Activated CD4-positive, alpha-beta T cell treated with anti-CD3 and anti-CD28 coated beads, Interleukin-2, amount 10 ng/mL, durations not matched to agents 7 days and 5 days (primary cell): ENCODE measurements around the gene LRRIQ3. TPM values are rescaled to one million over a fixed set of nuclear protein-coding genes. Genes with fewer than 3 reads are reported as not detected.
A peak's percentile ranks its signal among the peaks of the same experiment; 100 is the strongest.

Source experiments
- CTCF ChIA-PET: fragments of 350-600 bp; sonication (Branson Sonifier 250); formaldehyde crosslinking; loops from one replicate; lab custom pipeline; 2021; ENCODE audit warnings: antibody characterized with exemption; lab: Charles Lee
- POLR2A ChIA-PET: fragments of 350-600 bp; sonication (Branson Sonifier 250); formaldehyde crosslinking; loops from one replicate; lab custom pipeline; 2021; ENCODE audit warnings: antibody characterized with exemption; lab: Charles Lee
- DNase-seq: peaks from one replicate; pipeline ENCODE4 v3.0.0-alpha.2; 2020
- H3K27ac Mint-ChIP-seq: one replicate; pipeline ENCODE4 v1.8.0; 2021; ENCODE audit warnings: mild to moderate bottlenecking, moderate library complexity, mixed read lengths
- H3K27me3 Mint-ChIP-seq: one replicate; pipeline ENCODE4 v1.8.0; 2021; ENCODE audit warnings: mixed read lengths
- H3K36me3 Mint-ChIP-seq: one replicate; pipeline ENCODE4 v1.8.0; 2021; ENCODE audit warnings: low read depth, mixed read lengths
- H3K4me1 Mint-ChIP-seq: one replicate; pipeline ENCODE4 v1.8.0; 2021; ENCODE audit warnings: mixed read lengths
- H3K4me3 Mint-ChIP-seq: one replicate; pipeline ENCODE4 v1.8.0; 2021; ENCODE audit warnings: mild to moderate bottlenecking, moderate library complexity, mixed read lengths
- H3K9me3 Mint-ChIP-seq: one replicate; pipeline ENCODE4 v1.8.0; 2021; ENCODE audit warnings: mixed read lengths
- total RNA-seq, 2 experiments: library from RNA; stranded (reverse); gene quantifications; one replicate each; pipeline ENCODE4 v1.2.3, GENCODE V29; 2021

LRRIQ3 gene
- 1 to 10 TPM; 1.3 to 1.5 TPM for total RNA-seq

- H3K9me3 Mint-ChIP-seq: no peaks in the 10 kb centered on the region
- POLR2A ChIA-PET: no interaction called here
- CTCF ChIA-PET: no interaction called here
These were observed at the start of gene LRRIQ3, which contains the start of gene FPGT for GRCh38 chr1:74197657-74198552. LRRIQ3 (minus strand) TSS chr1:74198176; CDS start chr1:74183684, 14,492 bp downstream. FPGT (plus strand) TSS chr1:74198242; CDS start chr1:74198279, 37 bp downstream.

GRCh38 chr1:74246315-74246714 lies 48.3 kb upstream of the LRRIQ3 start:
- Mint-ChIP-seq H3K27ac (no peak overlapping the region), H3K27me3 (no peaks in the 10 kb centered on the region), H3K9me3 (peaks cover 5% of the 10 kb centered on the region), H3K4me3 (no peak overlapping the region), H3K36me3 (no peaks in the 10 kb centered on the region), H3K4me1 (no peaks in the 10 kb centered on the region)
- POLR2A ChIA-PET: no interaction called here
- DNase-seq: no peak
- CTCF ChIA-PET: interaction anchor here (0.7 kb wide), 1 partner anchor 422 kb away, joined by 3 read pairs; no protein-coding TSS in a partner anchor

More at GRCh38 chr1:74197657-74198552, at the start of gene LRRIQ3, which contains the start of gene FPGT:
- peaks cover 9% of the 10 kb centered on the region for H3K36me3 Mint-ChIP-seq
- peaks cover 1% of the 10 kb centered on the region for H3K27me3 Mint-ChIP-seq
- DNase-seq: peak; percentile 95
- peak within 1 kb of the TSS; percentile 97 for H3K4me3 Mint-ChIP-seq
- peak within 1 kb of the TSS; percentile 98 for H3K27ac Mint-ChIP-seq
- peaks cover 27% of the 10 kb centered on the region for H3K4me1 Mint-ChIP-seq

- no peak for DNase-seq
- Mint-ChIP-seq H3K27ac (no peak overlapping the region), H3K4me3 (no peak overlapping the region), H3K9me3 (peaks cover 5% of the 10 kb centered on the region), H3K27me3 (no peaks in the 10 kb centered on the region), H3K36me3 (no peaks in the 10 kb centered on the region), H3K4me1 (no peaks in the 10 kb centered on the region)
- ChIA-PET CTCF (no interaction called here), POLR2A (no interaction called here)
These were observed 47.3 kb upstream of the LRRIQ3 start for GRCh38 chr1:74245168-74245772.

GRCh38 chr1:74237787-74238186 lies 39.8 kb upstream of the LRRIQ3 start:
- H3K4me1 Mint-ChIP-seq: no peaks in the 10 kb centered on the region
- POLR2A ChIA-PET: no interaction called here
- H3K36me3 Mint-ChIP-seq: no peaks in the 10 kb centered on the region
- H3K27ac Mint-ChIP-seq: no peak overlapping the region
- no peaks in the 10 kb centered on the region for H3K27me3 Mint-ChIP-seq
- CTCF ChIA-PET: interaction anchor here (1.4 kb wide), 1 partner anchor 10 kb away, joined by 5 read pairs; no protein-coding TSS in a partner anchor
- H3K4me3 Mint-ChIP-seq: no peak overlapping the region
- DNase-seq: no peak
- no peaks in the 10 kb centered on the region for H3K9me3 Mint-ChIP-seq

- no peak overlapping the region for H3K27ac Mint-ChIP-seq
- no peaks in the 10 kb centered on the region for H3K4me1 Mint-ChIP-seq
- H3K36me3 Mint-ChIP-seq: no peaks in the 10 kb centered on the region
- DNase-seq: no peak
- ChIA-PET CTCF (no interaction called here), POLR2A (no interaction called here)
- no peaks in the 10 kb centered on the region for H3K9me3 Mint-ChIP-seq
- H3K4me3 Mint-ChIP-seq: no peak overlapping the region
- H3K27me3 Mint-ChIP-seq: no peaks in the 10 kb centered on the region
These were observed 39.1 kb upstream of the LRRIQ3 start for GRCh38 chr1:74237035-74237434.

- ChIA-PET CTCF (no interaction called here), POLR2A (no interaction called here)
- DNase-seq: no peak
- no peak overlapping the region for H3K4me3 Mint-ChIP-seq
- H3K36me3 Mint-ChIP-seq: no peaks in the 10 kb centered on the region
- H3K27me3 Mint-ChIP-seq: no peaks in the 10 kb centered on the region
- H3K27ac Mint-ChIP-seq: no peak overlapping the region
- no peaks in the 10 kb centered on the region for H3K9me3 Mint-ChIP-seq
- H3K4me1 Mint-ChIP-seq: no peaks in the 10 kb centered on the region
These were observed 38.5 kb upstream of the LRRIQ3 start for GRCh38 chr1:74236440-74236839.

- H3K36me3 Mint-ChIP-seq: no peaks in the 10 kb centered on the region
- no peak for DNase-seq
- no peaks in the 10 kb centered on the region for H3K4me1 Mint-ChIP-seq
- H3K4me3 Mint-ChIP-seq: no peak within 1 kb of the TSS
- H3K27me3 Mint-ChIP-seq: no peaks in the 10 kb centered on the region
- H3K27ac Mint-ChIP-seq: no peak within 1 kb of the TSS
- ChIA-PET CTCF (no interaction called here), POLR2A (no interaction called here)
- no peaks in the 10 kb centered on the region for H3K9me3 Mint-ChIP-seq
These were observed 37.2 kb upstream of the LRRIQ3 start, which contains the start of gene TNNI3K for GRCh38 chr1:74235153-74235552. TNNI3K (plus strand) TSS chr1:74235387; CDS start chr1:74235452, 65 bp downstream.

- no peaks in the 10 kb centered on the region for H3K27me3 Mint-ChIP-seq
- CTCF ChIA-PET: no interaction called here
- peaks cover 6% of the 10 kb centered on the region for H3K9me3 Mint-ChIP-seq
- H3K4me1 Mint-ChIP-seq: no peaks in the 10 kb centered on the region
- DNase-seq: no peak
- no peak overlapping the region for H3K27ac Mint-ChIP-seq
- H3K36me3 Mint-ChIP-seq: no peaks in the 10 kb centered on the region
- no peak overlapping the region for H3K4me3 Mint-ChIP-seq
- POLR2A ChIA-PET: no interaction called here
These were observed 25.5 kb upstream of the LRRIQ3 start for GRCh38 chr1:74223453-74223852.

- Mint-ChIP-seq H3K9me3 (peaks cover 4% of the 10 kb centered on the region), H3K27me3 (no peaks in the 10 kb centered on the region), H3K4me3 (no peak overlapping the region), H3K36me3 (no peaks in the 10 kb centered on the region), H3K4me1 (no peaks in the 10 kb centered on the region), H3K27ac (no peak overlapping the region)
- POLR2A ChIA-PET: no interaction called here
- no peak for DNase-seq
- CTCF ChIA-PET: no interaction called here
These were observed 24.7 kb upstream of the LRRIQ3 start for GRCh38 chr1:74222701-74223100.

GRCh38 chr1:74215229-74215628 lies 17.3 kb upstream of the LRRIQ3 start:
- Mint-ChIP-seq H3K9me3 (no peaks in the 10 kb centered on the region), H3K4me1 (no peaks in the 10 kb centered on the region), H3K36me3 (no peaks in the 10 kb centered on the region), H3K27ac (no peak overlapping the region), H3K4me3 (no peak overlapping the region), H3K27me3 (no peaks in the 10 kb centered on the region)
- no peak for DNase-seq
- POLR2A ChIA-PET: no interaction called here
- CTCF ChIA-PET: no interaction called here

GRCh38 chr1:74205266-74205665 lies 7.3 kb upstream of the LRRIQ3 start:
- ChIA-PET CTCF (no interaction called here), POLR2A (no interaction called here)
- Mint-ChIP-seq H3K9me3 (no peaks in the 10 kb centered on the region), H3K4me3 (no peak overlapping the region), H3K27me3 (no peaks in the 10 kb centered on the region), H3K4me1 (peaks cover under 1% of the 10 kb centered on the region), H3K27ac (no peak overlapping the region), H3K36me3 (peaks cover 5% of the 10 kb centered on the region)
- DNase-seq: no peak

GRCh38 chr1:74199504-74199903 lies 1.5 kb upstream of the LRRIQ3 start:
- no peaks in the 10 kb centered on the region for H3K9me3 Mint-ChIP-seq
- ChIA-PET POLR2A (no interaction called here), CTCF (no interaction called here)
- peak overlapping the region; percentile 97 for H3K4me3 Mint-ChIP-seq
- peaks cover 1% of the 10 kb centered on the region for H3K27me3 Mint-ChIP-seq
- peak overlapping the region; percentile 98 for H3K27ac Mint-ChIP-seq
- DNase-seq: no peak
- peaks cover 11% of the 10 kb centered on the region for H3K36me3 Mint-ChIP-seq
- H3K4me1 Mint-ChIP-seq: peaks cover 27% of the 10 kb centered on the region

- peaks cover 1% of the 10 kb centered on the region for H3K27me3 Mint-ChIP-seq
- H3K9me3 Mint-ChIP-seq: no peaks in the 10 kb centered on the region
- ChIA-PET CTCF (no interaction called here), POLR2A (no interaction called here)
- DNase-seq: no peak
- H3K27ac Mint-ChIP-seq: peak overlapping the region; percentile 98
- H3K4me3 Mint-ChIP-seq: peak overlapping the region; percentile 97
- H3K4me1 Mint-ChIP-seq: peaks cover 27% of the 10 kb centered on the region
- peaks cover 9% of the 10 kb centered on the region for H3K36me3 Mint-ChIP-seq
These were observed 721 bp downstream of the LRRIQ3 start for GRCh38 chr1:74197255-74197654.
